ENCODE measurements around the gene MORN4. TPM values are rescaled to one million over a fixed set of nuclear protein-coding genes. Genes with fewer than 3 reads are reported as not detected.
A peak's percentile ranks its signal among the peaks of the same experiment; 100 is the strongest.

MORN4 gene
- total RNA-seq (8.4 and 12.2 TPM in 2 replicates), polyA plus RNA-seq (11.8 and 13.9 TPM in 2 replicates), polyA minus RNA-seq (5.2 and 9.8 TPM in 2 replicates), Bru-seq, nascent RNA (percentile 45 among the genes with signal in this experiment), BruChase-seq, experiment 1, labeled RNA remaining after a 6-hour chase (percentile 45 among the genes with signal in this experiment), BruChase-seq, experiment 2, labeled RNA remaining after a 2-hour chase (percentile 45 among the genes with signal in this experiment)
- polyA plus RNA-seq (2011; cell fraction: cytosol; rRNA removed): 15.7 and 17.0 TPM in 2 replicates
- 5.0 and 7.3 TPM in 2 replicates for polyA plus RNA-seq (2011; cell fraction: nucleus; rRNA removed)
- 9.9 and 12.3 TPM in 2 replicates for polyA plus RNA-seq (2012)
- 0.72 TPM for polyA minus RNA-seq (2011; cell fraction: cytosol; rRNA and poly(A)+ RNA removed)
- polyA minus RNA-seq (2011; cell fraction: nucleus; rRNA and poly(A)+ RNA removed): 0.72 and 1.1 TPM in 2 replicates
- long read RNA-seq, transcript MORN4-202 (2 exons, 419 nt): minor isoform, 10 of 31 reads
- long read RNA-seq, transcript MORN4-201 (5 exons, 2,315 nt): major isoform, 11 of 31 reads
- long read RNA-seq, partial matches to known transcripts: 1 of 31 reads
- long read RNA-seq, other reads (novel, unspliced or antisense): 9 of 31 reads

GRCh38 chr10:97632949-97633884 is at the start of gene MORN4:
TSS of gene MORN4 (minus strand) at chr10:97633500. CDS start at chr10:97619653, 13,847 bp downstream.
- H3K27me3 ChIP-seq (ENCODE audit: control insufficient read depth in 2 of 2, insufficient read depth in 2 of 2, low read length in 2 of 2): no peaks in the 10 kb centered on the region
- DNase-seq (ENCODE audit: low read depth, low spot score) (peak; percentile 91), FAIRE-seq (peak; percentile 76)
- TF ChIP-seq GATA2 (IDR thresholded peaks at IDR 0.05; ENCODE audit: insufficient read depth, insufficient read length, low read depth, low read length) (no peak), MYC (IDR thresholded peaks at IDR 0.05; ENCODE audit: low read depth, low read length) (no peak), POLR2AphosphoS5 (IDR thresholded peaks at IDR 0.05; ENCODE audit: insufficient read depth, low read depth, low read length) (no peak), FOS (IDR thresholded peaks at IDR 0.05; ENCODE audit: borderline replicate concordance, insufficient read depth, low read length) (no peak), JUN (IDR thresholded peaks at IDR 0.05; ENCODE audit: borderline replicate concordance, insufficient read depth, insufficient read length, low read depth) (no peak), POLR2A (IDR thresholded peaks at IDR 0.05; ENCODE audit: low read depth, low read length) (no peak), EZH2 (IDR thresholded peaks at IDR 0.05; ENCODE audit: borderline replicate concordance, low read depth, low read length, severe bottlenecking) (no peak)
- TF ChIP-seq, protein P1, sequence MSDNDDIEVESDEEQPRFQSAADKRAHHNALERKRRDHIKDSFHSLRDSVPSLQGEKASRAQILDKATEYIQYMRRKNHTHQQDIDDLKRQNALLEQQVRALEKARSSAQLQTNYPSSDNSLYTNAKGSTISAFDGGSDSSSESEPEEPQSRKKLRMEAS (IDR thresholded peaks at IDR 0.05; ENCODE audit: insufficient read depth, insufficient read length): no peak
- TF ChIP-seq, protein P2, sequence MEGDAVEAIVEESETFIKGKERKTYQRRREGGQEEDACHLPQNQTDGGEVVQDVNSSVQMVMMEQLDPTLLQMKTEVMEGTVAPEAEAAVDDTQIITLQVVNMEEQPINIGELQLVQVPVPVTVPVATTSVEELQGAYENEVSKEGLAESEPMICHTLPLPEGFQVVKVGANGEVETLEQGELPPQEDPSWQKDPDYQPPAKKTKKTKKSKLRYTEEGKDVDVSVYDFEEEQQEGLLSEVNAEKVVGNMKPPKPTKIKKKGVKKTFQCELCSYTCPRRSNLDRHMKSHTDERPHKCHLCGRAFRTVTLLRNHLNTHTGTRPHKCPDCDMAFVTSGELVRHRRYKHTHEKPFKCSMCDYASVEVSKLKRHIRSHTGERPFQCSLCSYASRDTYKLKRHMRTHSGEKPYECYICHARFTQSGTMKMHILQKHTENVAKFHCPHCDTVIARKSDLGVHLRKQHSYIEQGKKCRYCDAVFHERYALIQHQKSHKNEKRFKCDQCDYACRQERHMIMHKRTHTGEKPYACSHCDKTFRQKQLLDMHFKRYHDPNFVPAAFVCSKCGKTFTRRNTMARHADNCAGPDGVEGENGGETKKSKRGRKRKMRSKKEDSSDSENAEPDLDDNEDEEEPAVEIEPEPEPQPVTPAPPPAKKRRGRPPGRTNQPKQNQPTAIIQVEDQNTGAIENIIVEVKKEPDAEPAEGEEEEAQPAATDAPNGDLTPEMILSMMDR (IDR thresholded peaks at IDR 0.05; ENCODE audit: extremely low read depth in 1 of 2, insufficient read depth in 1 of 2, low read depth in 1 of 2, low read length in 2 of 2): no peak
- H3K4me2 ChIP-seq (ENCODE audit: insufficient read depth, low read length): peak within 1 kb of the TSS; percentile 71
- H3K4me1 ChIP-seq (ENCODE audit: control insufficient read depth, extremely low read depth, insufficient read depth, low read length): peaks cover 3% of the 10 kb centered on the region
- H3K36me3 ChIP-seq (ENCODE audit: control insufficient read depth in 2 of 2, extremely low read depth in 1 of 2, insufficient read depth in 2 of 2, low read length in 2 of 2): no peaks in the 10 kb centered on the region
- peak within 1 kb of the TSS; percentile 88 for H2AFZ ChIP-seq (ENCODE audit: low read depth, low read length)
- no TSS peak for BruUV-seq (replicated peaks)
- dilution Hi-C loops (cut with MboI; ENCODE audit: extremely low pct_ligation_motif_present, low sequenced_read_pairs) (no loop called here), intact Hi-C loops (cut with micrococcal nuclease) (no loop called here)
- no peaks in the 10 kb centered on the region for H3K9me3 ChIP-seq (replicated peaks; ENCODE audit: control insufficient read depth, insufficient read depth, low read length)
- H3K4me3 ChIP-seq (replicated peaks in 1 of 3; ENCODE audit: insufficient read depth in 1 of 3, low read depth in 1 of 3, low read length in 3 of 3): peak within 1 kb of the TSS; percentile 25 to 72 (median 56)
- H4K20me1 ChIP-seq (replicated peaks; ENCODE audit: control insufficient read depth, extremely low read depth, insufficient read depth, low read length): no peaks in the 10 kb centered on the region
- ChIA-PET CTCF (interaction anchor here (0.7 to 1.8 kb wide), 4 partner anchors 14 to 61 kb away, joined by 3 to 12 read pairs (median 4); partner anchors contain the start of gene ANKRD2), POLR2A (no interaction called here)
- H3K9me1 ChIP-seq (replicated peaks; ENCODE audit: control insufficient read depth, extremely low read depth, insufficient read depth, low read length): no peaks in the 10 kb centered on the region
- H3K79me2 ChIP-seq (ENCODE audit: control insufficient read depth, insufficient read depth, low read length): no peaks in the 10 kb centered on the region
- H3K27ac ChIP-seq (ENCODE audit: insufficient read depth, low read depth, low read length): no peak within 1 kb of the TSS
- H3K9ac ChIP-seq (replicated peaks; ENCODE audit: extremely low read depth, insufficient read depth, low read length): no peak within 1 kb of the TSS

Data from endothelial cell of umbilical vein (primary cell).